ENCODE results near the gene ANKRD30B.
"Not testable (repeated sequence)": the region's sequence is repeated elsewhere in the genome, so short reads cannot be mapped to it uniquely, and the experiment has no call there.

The ANKRD30B gene

DNA sequence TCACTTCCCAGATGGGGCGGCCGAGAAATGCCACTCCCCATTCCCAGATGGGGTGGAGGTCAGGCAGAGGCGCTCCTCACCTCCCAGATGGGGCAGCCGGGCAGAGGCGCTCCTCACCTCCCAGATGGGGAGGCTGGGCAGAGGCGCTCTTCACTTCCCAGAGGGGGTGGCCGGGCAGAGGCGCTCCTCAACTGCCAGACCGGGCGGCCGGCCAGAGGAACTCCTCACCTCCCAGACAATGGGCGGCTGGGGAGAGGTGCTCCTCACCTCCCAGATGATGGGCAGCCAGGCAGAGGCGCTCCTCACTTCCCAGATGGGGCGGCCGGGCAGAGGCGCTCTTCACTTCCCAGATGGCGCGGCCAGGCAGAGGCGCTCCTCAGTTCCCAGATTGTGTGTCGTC is 108.3 kb downstream of the ANKRD30B start:
- not testable (repeated sequence) for DNase-seq (ENCODE audit: low read depth in 2 of 2)

- not testable (repeated sequence) for DNase-seq (ENCODE audit: low read depth in 2 of 2)
Observed at GRCh38 chr18:14858514-14858913, 110.5 kb downstream of the ANKRD30B start.

- DNase-seq (ENCODE audit: low read depth in 2 of 2) = not testable (repeated sequence)
Observed at GRCh38 chr18:14859995-14860394, 112.0 kb downstream of the ANKRD30B start.

GRCh38 chr18:14866426-14866825 is 118.5 kb downstream of the ANKRD30B start:
- DNase-seq (ENCODE audit: low read depth in 2 of 2) = not testable (repeated sequence)

- not testable (repeated sequence) for DNase-seq (ENCODE audit: low read depth in 2 of 2)
Observed at GRCh38 chr18:14867988-14868387, 120.0 kb downstream of the ANKRD30B start.

DNA sequence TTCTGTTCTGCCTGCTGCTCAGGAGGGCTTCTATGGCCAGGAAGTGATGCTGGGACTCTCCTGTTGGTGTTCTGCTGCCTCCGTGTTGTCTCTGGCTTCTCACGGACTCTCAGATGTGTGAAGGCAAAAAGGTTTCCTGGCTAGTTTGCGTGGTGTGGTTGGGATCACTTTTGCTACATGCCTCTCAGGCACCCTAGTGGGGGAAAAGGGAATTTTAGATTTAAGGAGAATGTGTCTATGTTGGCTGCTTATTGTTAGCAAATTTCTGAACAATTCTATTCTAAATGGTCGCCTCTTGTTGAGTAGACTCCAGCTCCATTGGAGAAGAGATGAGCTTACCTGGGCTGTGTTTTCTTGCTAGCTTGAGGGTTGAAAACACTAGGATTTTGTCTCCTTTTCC is 120.9 kb downstream of the ANKRD30B start:
- DNase-seq (ENCODE audit: low read depth in 2 of 2) = not testable (repeated sequence)

DNA sequence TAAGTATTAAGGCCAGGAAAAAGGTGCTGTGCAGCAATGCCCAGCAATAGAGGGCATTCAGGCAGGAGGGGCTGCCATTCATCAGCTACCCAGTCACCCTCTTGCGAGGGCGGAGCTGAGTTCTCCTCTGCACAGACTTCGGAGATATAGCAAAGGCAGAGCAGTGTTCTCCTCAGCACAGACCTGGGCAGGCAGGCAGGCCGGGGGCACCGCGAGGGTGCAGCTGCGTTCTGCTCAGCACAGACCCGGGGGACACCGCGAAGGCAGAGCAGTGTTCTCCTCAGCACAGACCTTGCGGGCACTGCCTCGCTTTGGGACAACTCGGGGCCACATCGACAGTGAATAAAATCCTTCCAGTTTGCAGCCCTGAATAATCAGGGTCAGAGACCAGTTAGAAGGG is 130.9 kb downstream of the ANKRD30B start:
- DNase-seq (ENCODE audit: low read depth in 2 of 2) = not testable (repeated sequence)

DNA sequence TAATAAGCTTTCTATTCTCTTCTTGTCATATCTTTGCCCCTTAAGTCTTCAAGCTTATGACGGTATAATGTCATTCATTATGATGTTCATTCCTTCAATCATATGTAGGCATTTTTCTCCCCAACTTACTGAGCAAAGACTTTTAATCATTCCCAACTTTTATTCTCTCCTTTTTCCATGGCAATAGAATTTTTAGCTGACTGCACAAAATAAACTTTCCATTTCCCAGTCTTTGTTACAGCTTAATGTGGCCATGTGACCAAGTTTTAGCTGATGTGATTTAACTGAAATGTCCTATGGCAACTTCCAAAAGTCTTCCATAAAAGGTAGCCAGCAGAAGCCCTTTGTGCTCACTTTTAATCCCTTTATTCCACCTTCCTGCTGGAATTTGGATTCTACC is 152.5 kb downstream of the ANKRD30B start:
- DNase-seq (ENCODE audit: low read depth in 2 of 2) = no peak
